ENCODE data around the gene TRDMT1. TPM values are rescaled to one million over a fixed set of nuclear protein-coding genes. Genes with fewer than 3 reads are reported as not detected.
A peak's percentile ranks its signal among the peaks of the same experiment; 100 is the strongest.

The TRDMT1 gene
- total RNA-seq, 2 experiments from 2014 or later, result 4.4 to 4.5 TPM

DNA sequence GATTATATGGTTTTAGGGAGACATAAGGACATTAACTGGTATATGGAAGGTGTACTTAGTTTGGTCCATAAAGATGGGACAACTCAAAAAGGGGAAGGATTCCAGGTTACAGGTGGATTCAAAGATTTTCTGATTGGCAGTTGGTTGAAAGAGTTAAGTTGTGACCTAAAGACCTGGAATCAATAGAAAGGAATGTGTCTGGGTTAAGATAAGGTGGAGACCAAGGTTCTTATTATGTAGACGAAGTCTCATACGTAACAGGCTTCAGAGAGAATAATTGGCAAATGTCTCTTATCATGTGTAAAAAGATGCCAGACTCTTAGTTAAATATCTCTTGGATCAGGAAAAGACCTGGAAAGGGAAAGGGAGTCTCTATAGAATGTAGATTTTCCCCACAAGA is 1.0 kb upstream of the TRDMT1 start:
- ChIA-PET POLR2A (interaction anchor here (1.0 to 3.0 kb wide), 5 partner anchors 10 to 27 kb away, joined by 4 to 35 read pairs (median 6); partner anchors contain the start of gene VIM), CTCF (interaction anchor here (1.4 to 3.6 kb wide), 4 partner anchors 9 to 58 kb away, joined by 4 to 35 read pairs (median 6); partner anchors contain the start of gene VIM)
- DNase-seq (no peak), ATAC-seq (no peak)
- Mint-ChIP-seq H3K36me3 (ENCODE audit: low read depth) (peaks cover 3% of the 10 kb centered on the region), H3K4me1 (ENCODE audit: low read depth) (peaks cover 51% of the 10 kb centered on the region), H3K27ac (peak overlapping the region; percentile 95), H3K27me3 (no peaks in the 10 kb centered on the region), H3K4me3 (no peak overlapping the region), H3K9me3 (no peaks in the 10 kb centered on the region)
- intact Hi-C loops (cut with micrococcal nuclease), result no loop called here
- no peak for TF ChIP-seq CTCF (IDR thresholded peaks at IDR 0.05)

GRCh38 chr10:17201794-17202116 is 283 bp upstream of the TRDMT1 start:
- no peak for DNase-seq
- Mint-ChIP-seq H3K4me3 (peak overlapping the region; percentile 94), H3K9me3 (no peaks in the 10 kb centered on the region), H3K27ac (peak overlapping the region; percentile 95), H3K4me1 (ENCODE audit: low read depth) (peaks cover 46% of the 10 kb centered on the region), H3K27me3 (no peaks in the 10 kb centered on the region), H3K36me3 (ENCODE audit: low read depth) (peaks cover 3% of the 10 kb centered on the region)
- CTCF ChIA-PET, result interaction anchor here (1.4 to 3.6 kb wide), 5 partner anchors 9 to 58 kb away, joined by 4 to 35 read pairs (median 6); partner anchors contain the start of gene VIM
- no peak for TF ChIP-seq CTCF (IDR thresholded peaks at IDR 0.05)
- intact Hi-C loops (cut with micrococcal nuclease), result no loop called here
- ATAC-seq, result no peak
- POLR2A ChIA-PET, result interaction anchor here (0.6 to 3.0 kb wide), 19 partner anchors 10 to 374 kb away, joined by 3 to 35 read pairs (median 4); partner anchors contain the start of gene VIM

DNA sequence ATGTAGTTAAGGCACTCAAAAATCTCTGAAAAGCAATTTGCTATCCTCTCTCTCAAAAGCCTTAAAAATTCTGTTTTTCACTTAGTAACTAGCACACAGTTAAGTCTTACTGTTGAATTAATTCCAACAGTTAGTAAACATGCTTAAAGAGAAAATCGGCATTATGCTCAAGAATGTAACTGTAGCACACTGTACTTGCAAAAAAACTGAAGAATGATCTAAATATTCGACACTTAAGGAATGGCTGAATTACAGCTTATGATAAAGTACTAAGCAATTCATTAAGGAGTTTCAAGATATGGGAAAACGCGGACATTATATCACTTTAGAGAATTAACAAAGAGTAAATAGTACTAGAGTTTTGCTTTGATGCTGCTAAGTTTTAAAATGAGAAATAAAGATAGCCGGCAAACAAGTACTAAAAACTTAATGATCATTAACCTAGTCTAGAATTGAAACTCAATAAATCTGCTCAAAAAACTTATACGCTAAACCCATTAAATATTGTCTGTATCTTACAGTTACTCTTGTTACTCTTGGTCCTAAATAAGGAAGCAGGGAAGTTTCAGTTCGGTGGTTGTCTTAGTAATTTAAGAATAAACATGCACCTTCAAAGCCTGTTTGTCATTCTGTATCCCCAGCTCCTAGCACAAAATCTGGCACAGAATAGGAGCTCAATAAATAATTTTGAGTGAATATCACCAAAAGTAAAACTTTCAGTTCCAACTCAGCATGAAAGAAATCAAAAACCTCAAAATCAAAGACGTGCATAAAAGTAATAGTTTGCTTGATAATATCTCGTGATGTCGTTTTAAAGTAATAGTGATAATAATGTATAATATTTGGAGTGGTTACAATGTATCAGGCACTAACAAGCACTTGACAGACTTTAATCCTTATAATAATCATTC is 1.2 kb downstream of the TRDMT1 start:
- Mint-ChIP-seq H3K4me1 (ENCODE audit: low read depth) (peaks cover 37% of the 10 kb centered on the region), H3K4me3 (peak overlapping the region; percentile 94), H3K27me3 (no peaks in the 10 kb centered on the region), H3K27ac (peak overlapping the region; percentile 95), H3K36me3 (ENCODE audit: low read depth) (no peaks in the 10 kb centered on the region), H3K9me3 (no peaks in the 10 kb centered on the region)
- POLR2A ChIA-PET, result interaction anchor here (1.7 to 3.0 kb wide), 6 partner anchors 13 to 175 kb away, joined by 4 to 35 read pairs (median 6); partner anchors contain the start of gene VIM
- intact Hi-C loops (cut with micrococcal nuclease), result no loop called here
- ATAC-seq (no peak), DNase-seq (no peak)
- no peak for TF ChIP-seq CTCF (IDR thresholded peaks at IDR 0.05)
- CTCF ChIA-PET, result interaction anchor here (1.1 to 3.6 kb wide), 5 partner anchors 13 to 308 kb away, joined by 3 to 35 read pairs (median 4); partner anchors contain the start of gene VIM

DNA sequence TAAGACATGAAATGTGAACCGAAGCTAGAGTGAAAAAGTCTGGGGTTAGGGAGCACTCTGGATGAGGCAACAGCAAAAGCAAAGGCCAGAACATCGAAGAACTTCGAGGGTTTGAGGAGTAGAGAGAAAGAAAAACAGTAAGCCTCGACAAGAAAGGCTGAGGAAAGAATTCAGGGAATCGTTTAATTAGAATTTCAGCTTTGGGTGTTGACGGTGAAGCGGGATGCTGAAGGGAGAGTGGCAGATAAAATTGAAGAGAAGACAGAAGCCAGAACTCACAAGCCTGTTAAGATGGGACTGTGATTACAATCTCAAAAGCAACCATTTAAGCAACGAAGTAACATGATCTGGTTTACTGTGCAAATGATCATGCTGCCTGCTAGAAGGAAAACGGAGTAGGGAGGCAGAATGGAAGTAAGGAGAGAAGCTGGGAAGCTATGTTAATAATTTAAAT is 2.1 kb downstream of the TRDMT1 start:
- DNase-seq (no peak), ATAC-seq (no peak)
- ChIA-PET POLR2A (interaction anchor here (3.0 kb wide), 1 partner anchor 17 kb away, joined by 13 read pairs; no protein-coding TSS in a partner anchor), CTCF (interaction anchor here (1.1 to 2.2 kb wide), 2 partner anchors 12 to 16 kb away, joined by 4 to 8 read pairs; no protein-coding TSS in a partner anchor)
- no peaks in the 10 kb centered on the region for H3K36me3 Mint-ChIP-seq (ENCODE audit: low read depth)
- intact Hi-C loops (cut with micrococcal nuclease), result no loop called here
- H3K4me3 Mint-ChIP-seq, result peak overlapping the region; percentile 9
- no peaks in the 10 kb centered on the region for H3K9me3 Mint-ChIP-seq
- no peaks in the 10 kb centered on the region for H3K27me3 Mint-ChIP-seq
- peaks cover 33% of the 10 kb centered on the region for H3K4me1 Mint-ChIP-seq (ENCODE audit: low read depth)
- TF ChIP-seq CTCF (IDR thresholded peaks at IDR 0.05), result no peak
- no peak overlapping the region for H3K27ac Mint-ChIP-seq
